ENCODE data around the gene C1QTNF6.

C1QTNF6 gene

DNA sequence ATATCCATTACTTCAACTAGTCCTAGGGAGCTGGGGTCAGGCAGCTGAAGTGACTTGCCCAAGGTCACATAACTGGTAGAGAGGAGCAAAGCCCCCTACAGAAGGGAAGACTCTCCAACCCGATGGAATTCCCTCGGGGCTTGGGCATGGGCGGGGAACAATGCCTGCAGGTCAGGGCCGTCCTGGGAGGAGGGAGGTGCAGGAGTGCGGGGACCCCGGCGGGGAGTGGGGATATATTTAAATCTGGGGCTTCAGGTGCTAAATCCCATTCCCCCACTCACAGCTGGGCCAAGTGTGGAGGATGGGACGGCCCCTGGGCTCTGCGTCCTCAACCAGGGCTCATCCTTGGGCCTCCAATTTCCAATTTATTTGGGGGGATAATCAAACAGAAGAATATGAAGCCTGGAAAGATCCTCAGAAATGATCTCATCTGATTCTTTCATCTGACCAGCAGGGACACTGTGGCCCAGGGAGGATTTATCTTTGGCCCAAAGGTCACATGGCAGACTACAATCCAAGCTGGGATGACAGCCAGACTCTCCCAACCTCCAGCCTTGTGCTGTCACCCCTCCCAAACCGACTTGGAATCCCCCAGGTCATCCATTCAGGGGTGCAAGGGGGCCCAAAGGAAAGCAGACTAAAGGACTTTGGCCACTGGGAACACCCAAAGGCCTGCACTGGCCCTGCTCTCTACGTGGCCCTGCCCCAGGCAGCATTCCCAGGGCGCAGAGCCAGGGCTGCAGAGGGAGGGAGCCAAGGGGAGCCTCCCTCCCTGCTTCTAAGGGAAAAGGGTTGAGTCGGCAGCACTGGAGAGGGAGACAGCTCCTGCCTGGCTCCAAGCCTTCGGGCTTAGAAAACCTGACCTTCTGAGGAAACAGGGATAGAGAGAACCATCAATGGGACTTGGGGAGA, 8.7 kb upstream of the C1QTNF6 start:
- in situ Hi-C loops (cut with MboI; ENCODE audit: low pct_unique_long_range_greater_than_20kb, low sequenced_read_pairs): no loop called here
- DNase-seq: no peak

DNA sequence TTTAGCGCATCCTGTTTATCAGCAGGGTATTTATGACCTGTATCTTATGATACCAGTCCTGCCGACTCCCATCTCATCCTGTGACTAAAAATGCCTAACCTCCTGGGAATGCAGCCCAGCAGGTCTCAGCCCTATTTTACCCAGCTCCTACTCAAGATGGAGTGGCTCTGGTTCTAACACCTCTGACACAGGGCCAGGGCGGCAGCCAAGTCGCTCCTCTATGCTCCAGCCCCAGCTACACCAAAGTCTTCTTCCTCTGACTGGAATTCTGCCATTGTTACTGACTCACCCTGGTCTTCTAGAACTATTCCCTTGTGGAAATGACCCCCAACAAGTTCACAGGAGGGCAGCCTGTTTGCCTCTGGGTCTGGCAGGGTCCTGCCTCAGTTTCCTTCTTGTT, 7.9 kb upstream of the C1QTNF6 start:
- in situ Hi-C loops (cut with MboI; ENCODE audit: low pct_unique_long_range_greater_than_20kb, low sequenced_read_pairs): no loop called here
- DNase-seq: no peak

DNA sequence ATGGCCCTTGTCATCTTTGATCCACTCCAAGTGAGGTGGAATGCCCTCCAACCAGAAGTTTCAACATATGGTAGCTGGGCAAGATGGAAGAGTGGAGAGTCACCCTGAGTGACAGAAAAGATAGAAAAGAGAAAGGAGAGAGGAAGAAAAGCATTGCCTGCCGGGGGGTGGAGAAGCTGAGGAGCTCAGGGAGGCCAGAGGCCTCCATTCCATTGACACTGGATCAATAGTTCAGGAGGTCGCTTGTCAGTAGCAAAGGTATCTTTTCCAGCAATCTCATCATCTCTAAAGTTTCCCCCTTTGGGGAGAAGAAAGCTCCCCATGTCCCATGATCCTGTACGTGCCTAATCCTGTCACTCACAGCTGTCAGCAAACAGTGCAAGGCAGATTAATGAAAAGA, 6.7 kb upstream of the C1QTNF6 start:
- DNase-seq: no peak
- in situ Hi-C loops (cut with MboI; ENCODE audit: low pct_unique_long_range_greater_than_20kb, low sequenced_read_pairs): no loop called here

DNA sequence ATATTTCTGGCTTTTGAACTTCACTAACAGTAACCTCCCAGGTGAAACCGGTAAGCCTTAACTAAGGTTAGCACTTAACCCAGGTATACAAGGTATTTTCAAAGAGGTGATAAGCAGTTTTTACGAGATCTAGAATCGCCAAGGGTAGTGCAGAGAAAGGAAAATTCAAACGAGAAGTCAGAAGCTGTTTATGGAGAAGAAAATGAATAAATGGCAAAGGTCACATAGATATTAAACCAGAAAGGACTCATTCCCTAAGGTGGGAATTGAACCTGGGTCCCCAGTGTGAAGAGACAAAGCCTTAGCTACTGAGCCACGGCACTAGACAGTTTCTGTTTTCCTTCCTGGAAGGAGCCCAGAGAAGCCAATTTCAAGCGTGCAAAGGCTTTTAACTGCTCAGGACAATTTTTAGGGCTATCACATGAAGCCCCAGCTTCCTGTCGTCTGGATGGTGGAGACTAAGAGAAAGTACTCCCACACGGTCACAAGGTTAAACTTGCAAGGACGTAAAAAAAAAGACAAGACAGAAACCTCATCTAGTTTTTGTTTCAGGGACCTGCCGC, 5.7 kb upstream of the C1QTNF6 start:
- DNase-seq: peak; percentile 95
- in situ Hi-C loops (cut with MboI; ENCODE audit: low pct_unique_long_range_greater_than_20kb, low sequenced_read_pairs): no loop called here

DNA sequence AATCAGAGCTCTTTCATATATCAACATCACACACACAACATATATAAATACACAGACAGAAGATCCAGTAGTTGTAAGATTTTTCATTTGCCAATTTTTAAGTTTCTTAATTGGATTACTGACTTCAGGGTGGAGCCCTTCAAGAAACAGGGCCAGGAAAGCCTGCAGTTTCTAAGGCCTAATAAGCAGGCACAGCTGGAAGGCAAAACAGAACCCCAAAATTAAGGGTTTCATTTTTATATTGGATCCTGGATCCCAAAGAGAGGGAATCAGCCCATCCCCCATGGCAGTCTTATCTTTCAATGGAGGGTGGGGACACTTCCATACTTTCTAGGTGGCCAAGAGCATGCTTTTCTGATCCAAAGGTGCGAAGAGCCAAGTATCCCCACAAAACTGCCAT, 4.7 kb upstream of the C1QTNF6 start:
- in situ Hi-C loops (cut with MboI; ENCODE audit: low pct_unique_long_range_greater_than_20kb, low sequenced_read_pairs): no loop called here

DNA sequence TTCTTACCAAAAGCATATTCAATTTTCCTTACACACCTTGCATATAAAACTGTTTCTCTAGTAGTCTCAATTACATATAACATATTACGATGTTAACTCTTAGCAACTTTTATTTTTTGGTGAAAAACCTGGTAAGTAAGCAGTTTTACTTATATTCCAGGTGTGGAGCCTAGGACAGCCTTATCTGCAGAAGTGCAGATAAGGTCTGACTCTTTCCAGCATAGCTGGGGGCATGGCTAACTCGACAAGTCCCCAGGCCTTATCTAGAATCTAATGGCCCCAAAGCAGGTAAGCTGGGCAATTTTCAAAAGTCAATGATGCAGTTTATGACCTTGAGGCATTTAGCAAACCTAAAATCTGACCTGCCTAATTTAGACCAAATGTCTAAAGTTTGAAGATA, 4.2 kb upstream of the C1QTNF6 start:
- DNase-seq: no peak
- in situ Hi-C loops (cut with MboI; ENCODE audit: low pct_unique_long_range_greater_than_20kb, low sequenced_read_pairs): no loop called here

More for the DNA sequence above, 4.7 kb upstream of the C1QTNF6 start:
- DNase-seq: no peak

DNA sequence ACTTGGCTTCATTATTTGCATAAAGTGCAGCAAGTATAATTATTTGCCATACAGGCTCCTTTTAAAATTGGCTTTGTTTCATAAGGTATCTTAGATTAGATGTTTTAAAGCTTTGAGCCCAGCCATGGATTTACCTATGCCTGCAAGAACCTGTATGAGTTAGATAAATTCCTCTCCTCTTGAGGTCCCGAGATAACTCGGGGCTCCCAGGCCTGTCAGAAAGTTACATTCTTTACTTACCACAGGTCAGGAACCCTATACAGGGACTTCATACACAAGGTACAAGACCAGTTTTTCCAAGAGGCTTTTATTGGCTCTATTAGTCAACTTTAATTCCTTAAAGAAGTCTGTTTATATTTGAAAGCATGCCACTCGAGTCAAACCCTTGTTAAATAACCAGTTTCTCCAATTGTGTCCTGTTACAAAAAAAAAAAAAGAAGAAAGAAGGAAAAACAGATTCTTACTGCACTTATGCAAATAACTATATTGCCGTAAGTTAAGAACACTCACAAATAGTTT, 2.3 kb upstream of the C1QTNF6 start:
- in situ Hi-C loops (cut with MboI; ENCODE audit: low pct_unique_long_range_greater_than_20kb, low sequenced_read_pairs): no loop called here
- DNase-seq: no peak

DNA sequence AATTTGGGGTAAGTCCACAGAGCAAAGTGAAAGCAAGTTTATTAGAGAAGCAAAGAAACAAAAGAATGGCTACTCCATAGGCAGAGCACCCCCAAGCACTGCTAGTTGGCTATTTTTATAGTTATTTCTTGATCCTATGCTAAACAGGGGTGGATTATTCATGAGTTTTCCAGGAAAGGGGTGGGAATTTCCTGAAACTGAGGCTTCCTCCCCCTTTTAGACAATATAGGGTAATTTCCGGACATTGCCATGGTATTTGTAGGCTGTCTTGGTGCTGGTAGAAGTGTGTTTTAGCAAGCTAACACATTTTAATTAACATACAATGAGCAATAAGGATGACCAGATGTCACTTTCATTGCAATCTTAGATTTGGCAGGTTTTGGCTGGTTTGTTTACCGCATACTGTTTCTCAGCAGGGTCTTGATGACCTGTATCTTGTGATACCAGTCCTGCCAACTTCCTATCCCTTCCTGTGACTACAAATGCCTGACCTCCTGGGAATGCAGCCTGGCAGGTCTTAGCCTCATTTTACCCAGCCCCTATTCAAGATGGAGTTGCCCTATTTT, 937 bp upstream of the C1QTNF6 start:
- in situ Hi-C loops (cut with MboI; ENCODE audit: low pct_unique_long_range_greater_than_20kb, low sequenced_read_pairs): no loop called here
- peak; percentile 64 for DNase-seq

DNA sequence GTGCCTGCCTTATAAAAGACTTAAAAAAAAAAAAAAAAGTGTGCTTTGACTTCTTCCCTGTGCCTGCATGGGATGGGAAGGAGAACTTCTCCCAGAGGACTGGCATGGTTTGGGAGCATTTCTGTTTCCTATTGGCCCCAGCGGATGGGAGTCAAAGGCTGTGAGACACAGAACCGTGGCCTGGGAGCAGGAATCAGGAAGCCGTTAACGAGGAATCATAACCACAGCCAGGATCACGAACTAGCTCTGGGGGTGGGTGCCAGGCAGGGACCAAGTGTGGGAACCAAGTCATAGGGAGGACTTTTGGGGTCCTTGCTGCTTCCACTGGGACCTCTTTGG, 526 bp downstream of the C1QTNF6 start:
- in situ Hi-C loops (cut with MboI; ENCODE audit: low pct_unique_long_range_greater_than_20kb, low sequenced_read_pairs): no loop called here
- DNase-seq: peak; percentile 27

DNA sequence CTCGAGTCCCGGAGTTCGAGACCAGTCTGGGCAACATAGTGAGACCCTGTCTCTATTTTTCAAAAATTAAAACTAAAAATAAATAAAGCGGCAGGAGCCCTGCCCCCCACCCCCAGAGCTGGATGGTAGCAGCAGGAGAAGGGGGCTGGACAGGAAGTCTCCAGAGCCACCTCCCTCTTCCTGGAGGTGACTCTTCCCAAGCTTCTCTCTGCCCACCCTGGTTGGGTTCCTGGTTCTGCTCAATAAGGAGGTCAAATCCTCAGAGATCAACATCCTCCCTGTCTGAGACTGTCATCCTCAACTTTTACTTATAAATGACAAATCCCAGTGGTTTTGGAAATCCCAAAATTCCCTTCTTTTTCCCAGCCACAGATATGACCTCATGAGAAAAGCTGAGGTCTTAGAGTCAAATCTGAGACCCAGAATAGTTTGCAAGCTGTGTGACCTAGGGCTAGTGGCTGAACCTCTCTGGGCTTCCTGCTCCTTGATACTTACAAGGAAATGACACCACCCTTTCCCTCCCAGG, 987 bp downstream of the C1QTNF6 start:
- in situ Hi-C loops (cut with MboI; ENCODE audit: low pct_unique_long_range_greater_than_20kb, low sequenced_read_pairs): no loop called here
- DNase-seq: peak; percentile 27

DNA sequence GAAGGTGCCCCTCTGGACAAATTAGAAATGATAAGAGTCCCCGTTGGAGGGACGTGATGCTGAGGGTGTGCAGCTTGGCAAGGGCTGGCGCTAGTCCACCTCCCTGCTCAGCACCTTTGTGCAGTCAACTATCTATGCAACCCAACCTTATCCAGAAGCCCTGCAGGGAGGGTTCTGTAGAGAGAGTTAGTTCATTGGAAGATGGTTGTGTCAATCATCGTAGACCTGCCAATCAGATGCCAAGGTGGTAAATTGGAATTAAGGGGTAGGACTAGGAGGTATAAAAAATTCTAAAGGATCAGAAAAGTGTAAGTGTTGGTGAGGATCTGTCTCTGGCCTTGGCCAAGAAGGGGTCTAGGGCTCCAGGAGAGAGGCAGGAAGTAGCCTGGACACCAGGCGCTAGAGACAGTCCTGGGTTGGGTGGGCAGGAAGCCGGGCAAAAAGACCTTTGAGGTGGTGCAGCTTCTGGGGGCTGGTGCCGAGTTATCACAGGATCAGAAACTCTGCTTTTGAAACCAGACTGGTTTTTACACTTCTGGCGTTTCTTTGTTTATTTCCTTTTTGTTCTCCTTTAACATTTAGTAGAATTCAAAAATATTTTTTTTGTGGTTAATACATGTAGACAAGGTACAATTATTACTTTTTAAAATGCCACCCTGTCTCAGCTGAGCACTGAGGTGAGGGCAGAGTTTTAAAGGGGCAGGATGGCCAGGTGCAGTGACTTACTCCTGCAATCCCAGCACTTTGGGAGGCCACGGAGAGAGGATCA, 1.6 kb downstream of the C1QTNF6 start:
- DNase-seq: peak; percentile 80
- in situ Hi-C loops (cut with MboI; ENCODE audit: low pct_unique_long_range_greater_than_20kb, low sequenced_read_pairs): no loop called here

DNA sequence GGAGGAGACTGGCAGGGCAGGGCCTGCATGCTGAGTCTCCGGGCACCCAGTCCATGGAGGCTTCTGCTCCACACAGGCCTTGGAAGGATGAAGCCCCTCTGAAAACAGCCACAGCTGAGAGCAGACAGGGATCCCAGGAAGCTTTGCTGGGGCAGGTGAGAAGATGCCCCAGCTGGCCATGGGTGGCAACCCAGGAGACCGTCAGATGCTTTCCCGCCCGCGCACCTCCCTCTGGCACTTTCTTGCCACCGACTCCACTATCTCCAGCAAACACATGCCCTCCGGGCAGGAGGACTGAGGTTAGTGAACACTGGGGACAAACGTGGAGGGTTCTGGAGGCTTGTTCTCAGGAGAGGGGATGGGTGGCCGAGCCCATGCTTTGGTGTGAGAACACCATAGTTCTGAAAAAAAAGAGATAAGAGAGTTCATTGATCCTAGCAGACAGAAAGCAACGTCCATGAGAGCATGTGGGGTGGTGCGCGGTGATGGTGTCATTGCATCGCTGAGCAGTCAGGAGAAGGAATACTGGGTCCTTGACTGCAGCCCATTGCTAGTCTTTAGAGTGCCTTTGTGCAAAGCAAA, 2.3 kb downstream of the C1QTNF6 start:
- DNase-seq: no peak
- in situ Hi-C loops (cut with MboI; ENCODE audit: low pct_unique_long_range_greater_than_20kb, low sequenced_read_pairs): no loop called here

DNA sequence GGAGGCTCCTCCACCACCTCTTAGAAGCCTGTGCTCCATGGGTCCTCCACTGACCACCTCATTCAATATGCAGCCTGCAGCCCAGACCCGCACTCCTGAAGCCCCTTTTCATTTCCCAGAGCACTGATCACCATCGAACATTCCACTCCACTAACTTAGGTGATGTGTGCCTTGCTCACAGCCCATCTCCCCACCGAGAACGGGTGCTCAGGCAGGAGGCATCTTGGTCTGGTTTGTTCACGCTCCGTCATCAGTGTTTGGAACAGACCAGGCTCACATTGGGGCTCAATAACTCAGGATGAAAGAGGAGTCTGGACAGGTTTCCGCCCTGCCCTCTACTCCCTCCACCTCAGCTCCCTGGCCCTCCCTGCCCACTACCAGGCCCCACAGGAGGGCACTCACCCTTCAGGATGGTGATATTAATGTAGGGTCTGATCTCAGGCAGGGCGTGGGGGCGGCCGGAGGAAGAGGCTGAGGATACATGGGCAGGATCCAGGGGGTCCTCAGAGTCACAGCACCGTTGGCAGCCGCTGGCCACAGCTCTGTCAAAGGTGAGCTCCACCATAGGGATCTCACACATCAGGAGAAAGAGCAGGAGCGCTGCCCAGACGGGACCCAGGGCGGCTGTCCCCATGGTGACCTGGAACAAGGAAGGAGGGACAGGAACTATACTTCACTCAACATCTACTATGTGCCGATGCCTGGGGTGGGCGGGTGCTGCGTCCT, 3.1 kb downstream of the C1QTNF6 start:
- in situ Hi-C loops (cut with MboI; ENCODE audit: low pct_unique_long_range_greater_than_20kb, low sequenced_read_pairs): no loop called here
- no peak for DNase-seq

DNA sequence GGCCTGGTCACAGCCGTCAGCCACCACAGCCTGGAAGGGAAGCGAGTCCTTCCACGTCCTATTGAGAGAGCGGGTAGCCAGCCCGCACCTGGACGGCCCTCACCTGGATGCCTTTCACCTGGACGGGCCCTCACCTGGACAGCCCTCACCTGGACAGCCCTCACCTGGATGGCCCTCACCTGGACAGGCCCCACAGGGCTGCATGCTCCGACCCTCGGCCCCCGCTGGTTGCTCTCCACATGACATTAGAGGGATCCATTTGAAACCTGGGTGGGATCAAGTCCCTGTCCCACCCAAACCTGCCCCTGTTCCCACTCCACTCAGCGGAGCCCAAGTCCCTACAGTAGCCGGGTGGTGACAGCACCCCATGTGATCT, 3.7 kb downstream of the C1QTNF6 start:
- in situ Hi-C loops (cut with MboI; ENCODE audit: low pct_unique_long_range_greater_than_20kb, low sequenced_read_pairs): no loop called here

DNA sequence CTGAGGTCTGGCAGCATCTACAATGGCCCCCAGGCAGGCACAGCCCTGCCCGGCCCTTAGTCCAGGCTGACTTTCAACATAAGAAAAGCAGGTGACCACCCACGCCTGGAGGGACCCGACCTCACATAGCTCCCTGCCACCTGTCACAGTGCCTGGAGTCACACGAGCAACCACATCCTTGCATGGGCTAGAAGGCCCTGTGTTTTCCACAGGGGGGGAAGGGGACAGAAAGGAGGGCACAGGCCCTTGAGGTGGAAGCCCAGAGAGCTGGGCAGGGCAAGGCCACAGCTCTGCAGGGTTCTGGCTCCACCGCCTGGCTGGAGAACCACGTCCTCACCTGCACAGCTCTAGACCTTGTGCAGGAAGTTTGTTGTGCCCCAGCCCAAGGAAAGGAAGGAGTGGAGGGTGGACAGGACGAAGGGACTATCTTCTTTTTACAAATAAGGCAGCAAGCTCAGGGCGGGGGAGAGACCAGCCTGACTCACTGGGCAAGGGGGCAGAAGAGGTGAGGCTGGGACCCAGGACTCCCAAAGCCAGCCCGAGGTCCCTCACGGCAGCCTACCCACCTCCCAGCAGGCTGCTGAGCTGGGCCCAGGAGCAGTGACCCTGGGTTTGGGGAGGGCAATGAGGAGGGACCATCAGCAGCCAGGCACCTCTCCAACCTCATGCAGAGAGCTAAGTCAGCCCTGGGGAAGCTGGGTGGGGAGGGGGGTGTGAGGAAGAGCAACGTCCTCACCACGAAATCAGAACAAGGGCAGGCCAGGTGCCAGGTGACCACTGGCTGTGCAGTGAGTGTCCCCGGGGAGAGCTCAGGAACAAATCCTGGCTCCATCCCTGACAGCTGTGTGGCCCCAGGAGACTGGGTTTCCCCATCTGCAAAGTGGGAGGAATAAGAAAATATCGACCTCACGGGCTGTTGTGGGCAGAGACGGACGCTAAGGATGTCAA, 4.3 kb downstream of the C1QTNF6 start:
- in situ Hi-C loops (cut with MboI; ENCODE audit: low pct_unique_long_range_greater_than_20kb, low sequenced_read_pairs): no loop called here
- DNase-seq: no peak

More for the DNA sequence above, 3.7 kb downstream of the C1QTNF6 start:
- no peak for DNase-seq

DNA sequence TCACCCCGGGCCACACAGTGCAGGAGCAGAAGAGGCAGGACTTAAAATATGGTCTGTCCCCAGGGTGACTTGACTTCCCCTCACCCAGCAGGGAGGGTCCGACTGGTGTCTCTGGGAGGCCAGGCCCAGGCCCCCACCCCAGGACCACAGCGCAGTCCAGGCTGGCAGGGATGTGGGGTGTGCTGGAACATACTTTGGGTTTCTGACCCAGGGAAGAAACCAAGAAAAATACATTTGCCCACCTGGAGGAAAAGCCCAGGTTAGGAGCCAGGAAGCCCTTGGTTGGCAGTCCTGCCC, 5.2 kb downstream of the C1QTNF6 start:
- in situ Hi-C loops (cut with MboI; ENCODE audit: low pct_unique_long_range_greater_than_20kb, low sequenced_read_pairs): no loop called here
- no peak for DNase-seq

DNA sequence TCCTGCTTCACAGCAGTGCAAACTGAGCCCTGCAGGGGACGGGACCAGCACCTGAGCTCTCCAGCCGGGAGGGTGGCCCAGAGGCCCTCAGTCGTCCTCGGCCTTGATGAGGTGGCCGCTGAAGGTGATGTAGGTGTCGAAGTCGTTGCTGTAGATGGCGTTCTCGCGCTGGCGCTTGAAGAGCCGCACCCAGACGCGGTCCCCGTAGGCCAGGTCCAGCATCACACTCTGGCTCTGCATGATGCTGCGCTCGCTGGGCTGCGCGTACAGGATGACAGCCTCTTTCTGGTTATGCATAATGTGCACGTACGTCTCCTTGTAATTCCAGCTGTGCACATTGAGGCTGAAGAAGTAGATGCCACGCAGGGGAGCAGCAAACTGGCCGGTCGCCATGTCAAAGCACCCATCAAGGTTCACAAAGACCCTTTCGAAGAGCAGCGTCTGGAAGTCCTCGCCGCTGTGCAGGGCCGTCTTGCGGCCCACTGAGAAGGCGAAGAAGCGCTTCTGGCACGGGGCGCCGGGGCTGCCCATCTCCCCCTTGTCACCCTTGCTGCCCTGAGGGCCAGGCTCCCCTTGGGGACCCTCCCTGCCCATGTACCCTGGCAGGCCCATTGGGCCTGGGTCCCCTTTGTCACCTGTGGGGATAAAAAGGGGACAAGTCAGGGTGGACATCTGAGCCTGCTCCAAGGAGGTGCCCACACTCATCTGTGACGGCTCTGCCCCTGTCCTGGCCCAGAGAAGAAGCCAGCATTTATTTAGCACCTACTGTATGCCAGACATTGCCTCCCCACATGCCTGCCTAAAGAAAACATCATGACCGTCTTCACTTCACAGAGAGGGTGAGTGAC, 5.7 kb downstream of the C1QTNF6 start:
- in situ Hi-C loops (cut with MboI; ENCODE audit: low pct_unique_long_range_greater_than_20kb, low sequenced_read_pairs): no loop called here
- no peak for DNase-seq
